Esophagus squamous epithelium (tissue), 4 donors: ENCODE data around the gene NT5DC1.

Experiments used
- POLR2A ChIP-seq, 4 donors: fragments of 450-650 bp; IDR thresholded peaks; one replicate each; pipeline ENCODE4 v1.6.1; 2017; ENCODE audit warnings: antibody characterized with exemption in 4 of 4, mild to moderate bottlenecking in 4 of 4, moderate library complexity in 3 of 4
- TF ChIP-seq, protein P1 (sequence below), 6 experiments: fragments of 450-650 bp in 4 of 6; fragments of 200-600 bp in 2 of 6; sonication (generic) in 2 of 6; IDR thresholded peaks; one replicate each; pipeline ENCODE4 v1.5.1; 2016 to 2019; ENCODE audit warnings: antibody characterized with exemption in 6 of 6, mild to moderate bottlenecking in 4 of 6, moderate library complexity in 4 of 6

DNA sequence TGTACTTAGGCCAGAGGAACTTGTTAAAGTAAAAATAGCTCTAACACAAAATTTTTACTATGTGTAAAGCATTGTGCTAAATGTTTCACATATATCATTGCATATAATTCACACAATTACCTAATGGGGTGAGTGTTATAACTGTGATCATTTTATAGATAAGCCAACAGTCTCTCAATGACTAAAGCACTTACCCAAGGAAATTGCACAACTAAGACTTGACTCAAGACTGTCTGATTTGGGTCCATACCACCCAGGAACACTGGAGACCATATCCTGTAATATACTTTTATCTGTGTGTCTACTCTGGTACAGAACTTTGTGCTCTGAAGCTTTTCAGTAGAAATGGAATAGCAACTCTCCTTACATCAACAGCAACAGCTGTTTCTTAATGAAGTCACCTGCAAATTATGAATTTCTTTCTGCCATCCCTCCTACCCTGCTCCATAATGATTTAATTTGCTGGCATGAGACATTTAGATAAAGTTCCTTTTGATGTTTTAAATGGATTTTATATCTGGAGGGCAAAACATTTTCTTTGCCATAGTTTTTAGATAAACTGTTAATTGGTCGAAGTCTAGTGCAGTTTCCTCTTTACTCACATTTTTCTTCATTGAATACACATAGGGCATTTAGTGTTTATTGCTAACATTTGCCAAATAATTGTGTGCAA is 105.7 kb downstream of the NT5DC1 start:
- no peak for TF ChIP-seq POLR2A (IDR thresholded peaks at IDR 0.05)
- TF ChIP-seq, protein P1, sequence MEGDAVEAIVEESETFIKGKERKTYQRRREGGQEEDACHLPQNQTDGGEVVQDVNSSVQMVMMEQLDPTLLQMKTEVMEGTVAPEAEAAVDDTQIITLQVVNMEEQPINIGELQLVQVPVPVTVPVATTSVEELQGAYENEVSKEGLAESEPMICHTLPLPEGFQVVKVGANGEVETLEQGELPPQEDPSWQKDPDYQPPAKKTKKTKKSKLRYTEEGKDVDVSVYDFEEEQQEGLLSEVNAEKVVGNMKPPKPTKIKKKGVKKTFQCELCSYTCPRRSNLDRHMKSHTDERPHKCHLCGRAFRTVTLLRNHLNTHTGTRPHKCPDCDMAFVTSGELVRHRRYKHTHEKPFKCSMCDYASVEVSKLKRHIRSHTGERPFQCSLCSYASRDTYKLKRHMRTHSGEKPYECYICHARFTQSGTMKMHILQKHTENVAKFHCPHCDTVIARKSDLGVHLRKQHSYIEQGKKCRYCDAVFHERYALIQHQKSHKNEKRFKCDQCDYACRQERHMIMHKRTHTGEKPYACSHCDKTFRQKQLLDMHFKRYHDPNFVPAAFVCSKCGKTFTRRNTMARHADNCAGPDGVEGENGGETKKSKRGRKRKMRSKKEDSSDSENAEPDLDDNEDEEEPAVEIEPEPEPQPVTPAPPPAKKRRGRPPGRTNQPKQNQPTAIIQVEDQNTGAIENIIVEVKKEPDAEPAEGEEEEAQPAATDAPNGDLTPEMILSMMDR (IDR thresholded peaks at IDR 0.05) = no peak
